ENCODE results near the gene CCDC126.

The CCDC126 gene

GRCh38 chr7:23603632-23604295, 6.6 kb downstream of the CCDC126 start:
- in situ Hi-C loops (cut with HindIII; ENCODE audit: low pct_unique_long_range_greater_than_20kb, low sequenced_read_pairs): no loop called here

GRCh38 chr7:23604296-23604640, 7.1 kb downstream of the CCDC126 start:
- in situ Hi-C loops (cut with HindIII; ENCODE audit: low pct_unique_long_range_greater_than_20kb, low sequenced_read_pairs): no loop called here
- TF ChIP-seq JUND (IDR thresholded peaks at IDR 0.05; ENCODE audit: low read depth): no peak
- no peak for DNase-seq (ENCODE audit: low read depth in 1 of 2, low spot score in 1 of 2)

More at GRCh38 chr7:23603632-23604295, 6.6 kb downstream of the CCDC126 start:
- no peak for DNase-seq (ENCODE audit: low read depth in 1 of 2, low spot score in 1 of 2)
- TF ChIP-seq JUND (IDR thresholded peaks at IDR 0.05; ENCODE audit: low read depth): no peak

GRCh38 chr7:23607130-23607529, 9.9 kb downstream of the CCDC126 start:
- TF ChIP-seq JUND (IDR thresholded peaks at IDR 0.05; ENCODE audit: low read depth): no peak

GRCh38 chr7:23607866-23608265, 10.7 kb downstream of the CCDC126 start:
- no peak for TF ChIP-seq JUND (IDR thresholded peaks at IDR 0.05; ENCODE audit: low read depth)
- in situ Hi-C loops (cut with HindIII; ENCODE audit: low pct_unique_long_range_greater_than_20kb, low sequenced_read_pairs): no loop called here
- DNase-seq (ENCODE audit: low read depth in 1 of 2, low spot score in 1 of 2): no peak

More at GRCh38 chr7:23607130-23607529, 9.9 kb downstream of the CCDC126 start:
- no peak for DNase-seq (ENCODE audit: low read depth in 1 of 2, low spot score in 1 of 2)
- in situ Hi-C loops (cut with HindIII; ENCODE audit: low pct_unique_long_range_greater_than_20kb, low sequenced_read_pairs): no loop called here

- TF ChIP-seq JUND (IDR thresholded peaks at IDR 0.05; ENCODE audit: low read depth): no peak
- no peak for DNase-seq (ENCODE audit: low read depth in 1 of 2, low spot score in 1 of 2)
- in situ Hi-C loops (cut with HindIII; ENCODE audit: low pct_unique_long_range_greater_than_20kb, low sequenced_read_pairs): no loop called here
Observed at GRCh38 chr7:23615331-23615730, 18.1 kb downstream of the CCDC126 start.

GRCh38 chr7:23616593-23616992, 19.4 kb downstream of the CCDC126 start:
- in situ Hi-C loops (cut with HindIII; ENCODE audit: low pct_unique_long_range_greater_than_20kb, low sequenced_read_pairs): no loop called here
- no peak for TF ChIP-seq JUND (IDR thresholded peaks at IDR 0.05; ENCODE audit: low read depth)
- DNase-seq (ENCODE audit: low read depth in 1 of 2, low spot score in 1 of 2): no peak

- in situ Hi-C loops (cut with HindIII; ENCODE audit: low pct_unique_long_range_greater_than_20kb, low sequenced_read_pairs): no loop called here
Observed at GRCh38 chr7:23617482-23617881, 20.3 kb downstream of the CCDC126 start.

GRCh38 chr7:23618241-23618640, 21.1 kb downstream of the CCDC126 start:
- no peak for DNase-seq (ENCODE audit: low read depth in 1 of 2, low spot score in 1 of 2)
- in situ Hi-C loops (cut with HindIII; ENCODE audit: low pct_unique_long_range_greater_than_20kb, low sequenced_read_pairs): no loop called here
- no peak for TF ChIP-seq JUND (IDR thresholded peaks at IDR 0.05; ENCODE audit: low read depth)

More at GRCh38 chr7:23617482-23617881, 20.3 kb downstream of the CCDC126 start:
- no peak for DNase-seq (ENCODE audit: low read depth in 1 of 2, low spot score in 1 of 2)
- TF ChIP-seq JUND (IDR thresholded peaks at IDR 0.05; ENCODE audit: low read depth): no peak

- no peak for TF ChIP-seq JUND (IDR thresholded peaks at IDR 0.05; ENCODE audit: low read depth)
- no peak for DNase-seq (ENCODE audit: low read depth in 1 of 2, low spot score in 1 of 2)
- in situ Hi-C loops (cut with HindIII; ENCODE audit: low pct_unique_long_range_greater_than_20kb, low sequenced_read_pairs): no loop called here
Observed at GRCh38 chr7:23619141-23619540, 22.0 kb downstream of the CCDC126 start.

GRCh38 chr7:23622506-23622925, 25.3 kb downstream of the CCDC126 start:
- in situ Hi-C loops (cut with HindIII; ENCODE audit: low pct_unique_long_range_greater_than_20kb, low sequenced_read_pairs): no loop called here
- no peak for DNase-seq (ENCODE audit: low read depth in 1 of 2, low spot score in 1 of 2)
- no peak for TF ChIP-seq JUND (IDR thresholded peaks at IDR 0.05; ENCODE audit: low read depth)

- in situ Hi-C loops (cut with HindIII; ENCODE audit: low pct_unique_long_range_greater_than_20kb, low sequenced_read_pairs): no loop called here
- no peak for TF ChIP-seq JUND (IDR thresholded peaks at IDR 0.05; ENCODE audit: low read depth)
- no peak for DNase-seq (ENCODE audit: low read depth in 1 of 2, low spot score in 1 of 2)
Observed at GRCh38 chr7:23628370-23628769, 31.2 kb downstream of the CCDC126 start.

- TF ChIP-seq JUND (IDR thresholded peaks at IDR 0.05; ENCODE audit: low read depth): no peak
- no peak for DNase-seq (ENCODE audit: low read depth in 1 of 2, low spot score in 1 of 2)
- in situ Hi-C loops (cut with HindIII; ENCODE audit: low pct_unique_long_range_greater_than_20kb, low sequenced_read_pairs): no loop called here
Observed at GRCh38 chr7:23633417-23633816, 36.2 kb downstream of the CCDC126 start.

GRCh38 chr7:23645822-23646221, 48.6 kb downstream of the CCDC126 start:
- TF ChIP-seq JUND (IDR thresholded peaks at IDR 0.05; ENCODE audit: low read depth): no peak
- in situ Hi-C loops (cut with HindIII; ENCODE audit: low pct_unique_long_range_greater_than_20kb, low sequenced_read_pairs): no loop called here
- peak in 1 of 2 experiments; percentile 11 for DNase-seq (ENCODE audit: low read depth in 1 of 2, low spot score in 1 of 2)

- no peak for TF ChIP-seq JUND (IDR thresholded peaks at IDR 0.05; ENCODE audit: low read depth)
- in situ Hi-C loops (cut with HindIII; ENCODE audit: low pct_unique_long_range_greater_than_20kb, low sequenced_read_pairs): no loop called here
- DNase-seq (ENCODE audit: low read depth in 1 of 2, low spot score in 1 of 2): peak in 1 of 2 experiments; percentile 18
Observed at GRCh38 chr7:23653942-23654341, 56.8 kb downstream of the CCDC126 start.
